Endothelial cell (in vitro differentiated cells): Measurements from ENCODE around the gene SEH1L. TPM values are rescaled to one million over a fixed set of nuclear protein-coding genes. Genes with fewer than 3 reads are reported as not detected.
"Not testable (repeated sequence)": the region's sequence is repeated elsewhere in the genome, so short reads cannot be mapped to it uniquely, and the experiment has no call there.

Source experiments
- DNase-seq: peaks from one replicate; pipeline ENCODE4 v3.0.0; 2021; ENCODE audit warnings: low spot score
- H3K27ac Mint-ChIP-seq: one replicate; pipeline ENCODE4 v1.8.0; 2021; ENCODE audit warnings: mixed read lengths, inconsistent platforms; ENCODE audit not compliant: unreplicated experiment
- H3K27me3 Mint-ChIP-seq: one replicate; pipeline ENCODE4 v1.8.0; 2021; ENCODE audit warnings: mild to moderate bottlenecking, moderate library complexity, mixed read lengths, inconsistent platforms; ENCODE audit not compliant: unreplicated experiment
- H3K36me3 Mint-ChIP-seq: one replicate; pipeline ENCODE4 v1.8.0; 2021; ENCODE audit warnings: mild to moderate bottlenecking, low read depth, mixed read lengths, inconsistent platforms; ENCODE audit not compliant: unreplicated experiment
- H3K4me1 Mint-ChIP-seq: one replicate; pipeline ENCODE4 v1.8.0; 2021; ENCODE audit warnings: mild to moderate bottlenecking, mixed read lengths, inconsistent platforms; ENCODE audit not compliant: unreplicated experiment
- H3K4me3 Mint-ChIP-seq: one replicate; pipeline ENCODE4 v1.8.0; 2021; ENCODE audit warnings: mild to moderate bottlenecking, mixed read lengths, inconsistent platforms; ENCODE audit not compliant: unreplicated experiment
- H3K9me3 Mint-ChIP-seq: one replicate; pipeline ENCODE4 v1.8.0; 2021; ENCODE audit warnings: mixed read lengths, inconsistent platforms; ENCODE audit not compliant: unreplicated experiment
- CTCF ChIP-seq: fragments of 200-600 bp; sonication (generic); IDR thresholded peaks from one replicate; pipeline ENCODE4 v1.5.0; 2021; ENCODE audit warnings: antibody characterized with exemption; ENCODE audit not compliant: unreplicated experiment
- total RNA-seq: library from RNA; stranded (reverse); fragmentation: NEBNext Ultra II Directional; extraction: Animal tissue kit (Norgen Biotek cat#: 25700); gene quantifications from one replicate; pipeline ENCODE4 v1.2.1, GENCODE V29; 2021; ENCODE audit not compliant: unreplicated experiment

Gene SEH1L
- total RNA-seq, 1 donor from 2014 or later: 35.1 TPM

- H3K4me1 Mint-ChIP-seq: no peaks in the 10 kb centered on the region
- no peak for TF ChIP-seq CTCF
- no peaks in the 10 kb centered on the region for H3K9me3 Mint-ChIP-seq
- H3K4me3 Mint-ChIP-seq: no peak overlapping the region
- DNase-seq: no peak
- H3K36me3 Mint-ChIP-seq: peaks cover 27% of the 10 kb centered on the region
- H3K27me3 Mint-ChIP-seq: peaks cover 4% of the 10 kb centered on the region
- H3K27ac Mint-ChIP-seq: no peak overlapping the region
These were observed 20.8 kb downstream of the SEH1L start for GRCh38 chr18:12968619-12969018.

- no peak for TF ChIP-seq CTCF
- Mint-ChIP-seq H3K4me1 (no peaks in the 10 kb centered on the region), H3K27me3 (peaks cover 6% of the 10 kb centered on the region), H3K4me3 (no peak overlapping the region), H3K36me3 (peaks cover 42% of the 10 kb centered on the region), H3K27ac (no peak overlapping the region), H3K9me3 (no peaks in the 10 kb centered on the region)
- no peak for DNase-seq
These were observed 25.9 kb downstream of the SEH1L start for GRCh38 chr18:12973562-12974213.

- H3K36me3 Mint-ChIP-seq: peaks cover 46% of the 10 kb centered on the region
- no peak for TF ChIP-seq CTCF
- peak overlapping the region; percentile 33 for H3K4me3 Mint-ChIP-seq
- no peak for DNase-seq
- peaks cover 6% of the 10 kb centered on the region for H3K27me3 Mint-ChIP-seq
- H3K27ac Mint-ChIP-seq: no peak overlapping the region
- H3K4me1 Mint-ChIP-seq: no peaks in the 10 kb centered on the region
- H3K9me3 Mint-ChIP-seq: no peaks in the 10 kb centered on the region
These were observed 27.7 kb downstream of the SEH1L start for GRCh38 chr18:12975488-12975887.

- no peaks in the 10 kb centered on the region for H3K4me1 Mint-ChIP-seq
- H3K36me3 Mint-ChIP-seq: peaks cover 50% of the 10 kb centered on the region
- no peak overlapping the region for H3K4me3 Mint-ChIP-seq
These were observed 28.5 kb downstream of the SEH1L start for GRCh38 chr18:12976305-12976704.

GRCh38 chr18:12980065-12980464, 32.3 kb downstream of the SEH1L start:
- not testable (repeated sequence) for H3K27ac Mint-ChIP-seq, H3K4me1 Mint-ChIP-seq, H3K4me3 Mint-ChIP-seq, H3K27me3 Mint-ChIP-seq, DNase-seq, H3K9me3 Mint-ChIP-seq
- H3K36me3 Mint-ChIP-seq: peaks cover 44% of the 10 kb centered on the region

More at GRCh38 chr18:12976305-12976704, 28.5 kb downstream of the SEH1L start:
- H3K9me3 Mint-ChIP-seq: no peaks in the 10 kb centered on the region
- H3K27me3 Mint-ChIP-seq: peaks cover 6% of the 10 kb centered on the region
- no peak for TF ChIP-seq CTCF
- no peak overlapping the region for H3K27ac Mint-ChIP-seq
- DNase-seq: no peak
